Ovary (tissue), 3 donors: ENCODE results near the gene ACTG2.

Experiments
- CTCF ChIP-seq, 3 donors: fragments of 450-650 bp in 2 of 3; fragments of 200-600 bp in 1 of 3; IDR thresholded peaks; one replicate each; pipeline versions ENCODE4 v1.5.1 to v1.8.0; 2016 to 2022; ENCODE audit warnings: antibody characterized with exemption in 3 of 3, mild to moderate bottlenecking in 1 of 3
- POLR2A ChIP-seq: fragments of 450-650 bp; IDR thresholded peaks from one replicate; pipeline ENCODE4 v1.6.1; 2017; ENCODE audit warnings: antibody characterized with exemption, mild to moderate bottlenecking, moderate library complexity
- donor health status: DM: no; HTN: no; CAD: no.

- TF ChIP-seq CTCF (IDR thresholded peaks at IDR 0.05), result no peak
- TF ChIP-seq POLR2A, result no peak
These were observed 44.5 kb downstream of the ACTG2 start for GRCh38 chr2:73937103-73937885.
